Measurements from ENCODE around the gene ARHGAP26. TPM values are rescaled to one million over a fixed set of nuclear protein-coding genes. Genes with fewer than 3 reads are reported as not detected.
A peak's percentile ranks its signal among the peaks of the same experiment; 100 is the strongest.

The ARHGAP26 gene
- total and polyA plus RNA-seq, 2 of the 4 experiments (the other 2 are of a cell fraction) = 0.54 to 0.56 TPM

DNA sequence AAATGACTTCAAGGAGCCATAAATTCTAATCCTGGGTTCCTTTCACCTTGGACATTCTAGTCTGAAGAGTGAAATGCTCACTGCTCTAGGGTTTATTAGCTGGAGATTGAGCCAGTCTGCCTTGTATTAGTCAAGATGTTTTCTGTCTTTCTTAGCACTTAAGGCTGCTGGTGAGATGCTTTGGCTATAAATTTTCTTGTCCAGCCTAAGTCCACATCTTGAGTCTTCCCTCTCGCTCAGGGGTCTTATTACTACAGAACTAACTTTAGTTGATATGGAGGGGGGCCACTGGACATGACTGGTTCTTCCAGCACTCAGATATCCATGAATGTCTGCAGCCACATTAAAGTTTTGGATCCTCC is 316.4 kb downstream of the ARHGAP26 start:
- Histone ChIP-seq H2AFZ (replicated peaks; ENCODE audit: low read length, poor library complexity) (no peak overlapping the region), H2BK15ac (ENCODE audit: low read depth, low read length) (0 out of 3 replicates have a peak overlapping the region, but pooled peaks have one; percentile 4), H3K27me3 (ENCODE audit: control insufficient read depth, insufficient read depth, low read length) (no peaks in the 10 kb centered on the region), H3K14ac (replicated peaks; ENCODE audit: low read depth, low read length) (0 out of 2 replicates have a peak overlapping the region, but pooled peaks have one; percentile 3), H3K4ac (ENCODE audit: low read depth, low read length) (peak overlapping the region; percentile 19; the same call in 1 of the 2 replicates), H3K27ac (ENCODE audit: insufficient read depth, low read length) (no peak overlapping the region), H3K4me2 (ENCODE audit: low read depth, low read length) (no peak overlapping the region), H2AK9ac (replicated peaks; ENCODE audit: low read depth, low read length, poor library complexity) (no peak overlapping the region), H4K91ac (ENCODE audit: insufficient read depth, low read depth, low read length) (no peak overlapping the region), H2BK120ac (ENCODE audit: low read depth, low read length) (0 out of 2 replicates have a peak overlapping the region, but pooled peaks have one; percentile 3), H2BK5ac (ENCODE audit: low read depth, low read length, poor library complexity, severe bottlenecking) (no peak overlapping the region), H4K8ac (ENCODE audit: low read depth in 2 of 2, low read length in 2 of 2) (no peak overlapping the region; a peak in 1 of 4 replicates), H3K56ac (ENCODE audit: extremely low read depth, insufficient read depth, low read length) (no peak overlapping the region), H3K9ac (ENCODE audit: low read depth, low read length) (no peak overlapping the region), H4K5ac (ENCODE audit: low read depth, low read length) (no peak overlapping the region), H3K36me3 (ENCODE audit: control insufficient read depth, insufficient read depth, low read length) (no peaks in the 10 kb centered on the region), H4K20me1 (ENCODE audit: insufficient read depth, low read length) (no peaks in the 10 kb centered on the region), H2BK20ac (ENCODE audit: low read depth, low read length) (peak overlapping the region; percentile 8; the same call in 1 of the 2 replicates), H3K4me3 (ENCODE audit: insufficient read depth, low read depth, low read length) (no peak overlapping the region), H3K9me3 (ENCODE audit: control insufficient read depth, insufficient read depth, low read length) (no peaks in the 10 kb centered on the region), H3K9me1 (ENCODE audit: insufficient read depth, low read length) (peaks cover 6% of the 10 kb centered on the region), H3K23ac (ENCODE audit: low read depth, low read length) (no peak overlapping the region), H2AK5ac (ENCODE audit: low read depth, low read length) (no peak overlapping the region), H3K18ac (ENCODE audit: low read depth, low read length) (peak overlapping the region; percentile 36; the same call in 1 of the 2 replicates), H3K79me1 (ENCODE audit: low read depth in 1 of 2, low read length in 2 of 2) (no peaks in the 10 kb centered on the region), H3K4me1 (ENCODE audit: control insufficient read depth, insufficient read depth, low read length) (peaks cover 12% of the 10 kb centered on the region)
- BruUV-seq (replicated peaks) = no TSS peak
- in situ Hi-C loops (cut with MboI; ENCODE audit: low sequenced_read_pairs) (no loop called here), intact Hi-C loops (cut with micrococcal nuclease) (no loop called here), dilution Hi-C loops (cut with HindIII; ENCODE audit: low sequenced_read_pairs, unreplicated experiment) (no loop called here)
- WGBS, 2 experiments (ENCODE audit: extremely low coverage in 2 of 2, insufficient read length in 1 of 2) = no CpG with 5 or more reads among the region's 1 CpG
- ATAC-seq (ENCODE audit: low read depth) (no peak), DNase-seq (no peak)
- TF ChIP-seq MXI1 (IDR thresholded peaks at IDR 0.05; ENCODE audit: borderline replicate concordance, low read depth, low read length) (no peak), POLR2A (IDR thresholded peaks at IDR 0.05; ENCODE audit: low read depth, low read length) (no peak), CEBPB (IDR thresholded peaks at IDR 0.05; ENCODE audit: low read depth, low read length) (no peak), RFX5 (IDR thresholded peaks at IDR 0.05; ENCODE audit: low read depth, low read length) (no peak), MAZ (IDR thresholded peaks at IDR 0.05; ENCODE audit: borderline replicate concordance, low read depth, low read length) (no peak), MAFK (IDR thresholded peaks at IDR 0.05; ENCODE audit: low read depth, low read length) (no peak), CHD1 (IDR thresholded peaks at IDR 0.05; ENCODE audit: low read depth, low read length) (no peak), SMC3 (IDR thresholded peaks at IDR 0.05; ENCODE audit: low read depth, low read length) (no peak), RAD21 (IDR thresholded peaks at IDR 0.05; ENCODE audit: low read length) (no peak), NFE2L2 (IDR thresholded peaks at IDR 0.05; ENCODE audit: low read depth, low read length) (no peak), RCOR1 (IDR thresholded peaks at IDR 0.05; ENCODE audit: insufficient replicate concordance, low read length) (no peak), ELK1 (IDR thresholded peaks at IDR 0.05; ENCODE audit: borderline replicate concordance, low read depth, low read length) (no peak), FOS (IDR thresholded peaks at IDR 0.05; ENCODE audit: low read depth, low read length) (no peak), BHLHE40 (IDR thresholded peaks at IDR 0.05; ENCODE audit: low read depth, low read length) (no peak)
- TF ChIP-seq, protein P1, sequence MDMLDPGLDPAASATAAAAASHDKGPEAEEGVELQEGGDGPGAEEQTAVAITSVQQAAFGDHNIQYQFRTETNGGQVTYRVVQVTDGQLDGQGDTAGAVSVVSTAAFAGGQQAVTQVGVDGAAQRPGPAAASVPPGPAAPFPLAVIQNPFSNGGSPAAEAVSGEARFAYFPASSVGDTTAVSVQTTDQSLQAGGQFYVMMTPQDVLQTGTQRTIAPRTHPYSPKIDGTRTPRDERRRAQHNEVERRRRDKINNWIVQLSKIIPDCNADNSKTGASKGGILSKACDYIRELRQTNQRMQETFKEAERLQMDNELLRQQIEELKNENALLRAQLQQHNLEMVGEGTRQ (IDR thresholded peaks at IDR 0.05; ENCODE audit: low read depth, low read length) = no peak
- TF ChIP-seq, protein P2, sequence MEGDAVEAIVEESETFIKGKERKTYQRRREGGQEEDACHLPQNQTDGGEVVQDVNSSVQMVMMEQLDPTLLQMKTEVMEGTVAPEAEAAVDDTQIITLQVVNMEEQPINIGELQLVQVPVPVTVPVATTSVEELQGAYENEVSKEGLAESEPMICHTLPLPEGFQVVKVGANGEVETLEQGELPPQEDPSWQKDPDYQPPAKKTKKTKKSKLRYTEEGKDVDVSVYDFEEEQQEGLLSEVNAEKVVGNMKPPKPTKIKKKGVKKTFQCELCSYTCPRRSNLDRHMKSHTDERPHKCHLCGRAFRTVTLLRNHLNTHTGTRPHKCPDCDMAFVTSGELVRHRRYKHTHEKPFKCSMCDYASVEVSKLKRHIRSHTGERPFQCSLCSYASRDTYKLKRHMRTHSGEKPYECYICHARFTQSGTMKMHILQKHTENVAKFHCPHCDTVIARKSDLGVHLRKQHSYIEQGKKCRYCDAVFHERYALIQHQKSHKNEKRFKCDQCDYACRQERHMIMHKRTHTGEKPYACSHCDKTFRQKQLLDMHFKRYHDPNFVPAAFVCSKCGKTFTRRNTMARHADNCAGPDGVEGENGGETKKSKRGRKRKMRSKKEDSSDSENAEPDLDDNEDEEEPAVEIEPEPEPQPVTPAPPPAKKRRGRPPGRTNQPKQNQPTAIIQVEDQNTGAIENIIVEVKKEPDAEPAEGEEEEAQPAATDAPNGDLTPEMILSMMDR (conservative IDR thresholded peaks at IDR 0.05; ENCODE audit: low read depth, low read length) = no peak
- ChIA-PET POLR2A (ENCODE audit: unreplicated experiment) (no interaction called here), CTCF (no interaction called here)
